Stimulated activated CD8-positive, alpha-beta memory T cell treated with anti-CD3 and anti-CD28 coated beads, Interleukin-15, amount 100 ng/mL, for 4 hours (primary cell): ENCODE data around the gene CSNK1D.

Experiments used
- DNase-seq, 2 donors: peaks; one replicate each; pipeline ENCODE4 v3.0.0-alpha.2; 2020; ENCODE audit warnings: low read depth in 2 of 2

CSNK1D gene

DNA sequence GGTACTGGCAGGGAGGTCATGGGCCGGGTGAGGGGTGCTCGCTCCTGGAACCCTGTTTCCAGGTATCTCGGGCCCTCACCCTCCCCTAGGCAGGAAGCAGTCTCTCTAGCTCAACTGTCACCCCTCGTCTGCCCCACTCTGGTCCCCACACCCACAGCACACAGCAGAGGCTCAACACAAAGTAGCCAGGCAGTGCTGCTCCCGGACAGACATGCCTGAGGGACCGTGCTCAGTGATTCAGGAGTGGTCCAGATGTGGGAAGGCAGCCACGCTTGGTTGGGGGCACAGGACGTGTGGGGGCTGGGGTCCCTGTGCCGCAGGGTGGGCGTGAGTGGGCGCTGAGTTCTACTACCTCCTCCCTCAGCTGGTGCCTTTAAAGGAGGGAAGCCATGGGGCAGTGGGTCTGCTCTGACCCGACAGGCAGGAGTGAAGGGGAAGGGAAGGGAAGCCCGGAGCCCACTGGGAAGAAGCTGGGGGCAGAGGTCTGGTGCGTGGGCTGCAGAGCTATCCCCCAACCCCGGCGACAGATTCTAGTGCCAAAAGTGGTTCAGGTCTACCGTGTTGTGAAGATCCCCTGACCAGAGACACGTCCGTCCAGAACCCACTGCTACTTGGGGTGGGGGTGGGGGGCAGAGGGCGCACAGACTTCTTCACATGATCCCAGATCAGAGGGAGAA is 32.9 kb downstream of the CSNK1D start:
- DNase-seq, result no peak

DNA sequence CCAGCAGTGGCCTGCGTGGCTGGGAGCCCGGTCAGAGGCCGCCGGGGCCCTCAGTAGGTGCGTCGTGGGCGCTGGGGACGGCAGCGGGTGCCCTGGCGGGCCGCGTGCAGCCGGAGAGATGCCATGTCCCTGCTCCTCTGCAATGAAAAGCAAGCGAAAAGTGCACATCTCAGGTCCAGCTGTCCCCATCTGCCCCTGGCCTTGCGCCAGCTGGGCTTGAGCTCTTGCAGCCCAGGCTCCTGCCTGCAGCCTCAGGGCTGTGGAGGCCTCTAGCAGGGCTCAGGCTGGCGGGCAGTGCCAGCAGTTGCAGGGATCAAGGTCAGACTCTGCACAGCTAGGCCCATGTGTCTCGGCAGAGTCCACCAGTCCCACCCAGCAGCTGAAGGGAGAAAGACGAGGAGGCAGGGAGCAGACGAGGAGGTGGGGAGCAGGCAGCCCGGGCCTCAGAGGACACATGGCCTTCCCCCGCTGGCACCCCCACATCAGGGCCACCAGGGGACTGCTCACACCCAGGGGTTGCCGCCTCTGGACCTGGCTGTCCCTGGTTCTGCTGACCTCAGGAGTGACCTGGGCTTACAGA is 33.5 kb downstream of the CSNK1D start:
- DNase-seq, result no peak

DNA sequence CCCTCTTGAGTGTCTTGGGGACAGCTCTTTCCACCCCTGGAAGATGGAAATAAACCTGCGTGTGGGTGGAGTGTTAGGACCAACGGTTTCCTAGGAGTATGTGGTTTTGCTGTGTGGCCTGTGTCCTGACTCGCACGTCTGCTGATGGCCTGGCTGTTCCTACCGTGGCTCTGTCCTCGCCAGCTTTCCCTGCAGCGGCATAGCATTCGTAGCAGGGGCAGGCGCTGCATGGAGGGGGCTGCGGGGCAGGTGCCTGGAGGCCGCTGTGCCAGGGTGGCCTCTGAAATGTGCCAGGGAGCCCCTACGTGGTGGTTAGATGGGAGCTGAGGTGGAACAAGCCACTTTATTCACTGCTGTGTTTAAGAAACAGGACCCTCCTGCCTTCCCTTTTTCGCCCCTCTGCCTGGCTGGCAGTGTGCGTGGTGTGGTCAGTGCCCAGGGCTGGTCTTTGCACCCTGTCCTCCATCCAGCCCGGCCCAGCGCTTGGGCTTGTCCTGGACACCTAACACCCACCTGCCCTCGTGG is 34.0 kb downstream of the CSNK1D start:
- DNase-seq, result no peak

DNA sequence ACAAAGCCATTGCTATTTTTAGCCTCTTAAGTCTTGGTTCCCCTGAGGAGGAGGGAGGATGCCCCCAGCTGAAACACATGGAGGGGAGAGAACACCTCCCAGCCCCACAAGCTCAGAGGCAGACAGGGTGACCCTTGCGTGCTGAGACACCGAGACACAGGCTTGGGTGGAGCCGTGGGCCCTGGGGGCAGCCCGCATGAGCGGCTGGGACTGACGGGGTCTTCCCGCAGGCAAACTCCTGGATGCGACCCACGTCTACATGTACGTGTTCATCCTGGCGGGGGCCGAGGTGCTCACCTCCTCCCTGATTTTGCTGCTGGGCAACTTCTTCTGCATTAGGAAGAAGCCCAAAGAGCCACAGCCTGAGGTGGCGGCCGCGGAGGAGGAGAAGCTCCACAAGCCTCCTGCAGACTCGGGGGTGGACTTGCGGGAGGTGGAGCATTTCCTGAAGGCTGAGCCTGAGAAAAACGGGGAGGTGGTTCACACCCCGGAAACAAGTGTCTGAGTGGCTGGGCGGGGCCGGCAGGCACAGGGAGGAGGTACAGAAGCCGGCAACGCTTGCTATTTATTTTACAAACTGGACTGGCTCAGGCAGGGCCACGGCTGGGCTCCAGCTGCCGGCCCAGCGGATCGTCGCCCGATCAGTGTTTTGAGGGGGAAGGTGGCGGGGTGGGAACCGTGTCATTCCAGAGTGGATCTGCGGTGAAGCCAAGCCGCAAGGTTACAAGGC is 34.9 kb downstream of the CSNK1D start:
- DNase-seq, result peak in 1 of 2 donors; percentile 32

DNA sequence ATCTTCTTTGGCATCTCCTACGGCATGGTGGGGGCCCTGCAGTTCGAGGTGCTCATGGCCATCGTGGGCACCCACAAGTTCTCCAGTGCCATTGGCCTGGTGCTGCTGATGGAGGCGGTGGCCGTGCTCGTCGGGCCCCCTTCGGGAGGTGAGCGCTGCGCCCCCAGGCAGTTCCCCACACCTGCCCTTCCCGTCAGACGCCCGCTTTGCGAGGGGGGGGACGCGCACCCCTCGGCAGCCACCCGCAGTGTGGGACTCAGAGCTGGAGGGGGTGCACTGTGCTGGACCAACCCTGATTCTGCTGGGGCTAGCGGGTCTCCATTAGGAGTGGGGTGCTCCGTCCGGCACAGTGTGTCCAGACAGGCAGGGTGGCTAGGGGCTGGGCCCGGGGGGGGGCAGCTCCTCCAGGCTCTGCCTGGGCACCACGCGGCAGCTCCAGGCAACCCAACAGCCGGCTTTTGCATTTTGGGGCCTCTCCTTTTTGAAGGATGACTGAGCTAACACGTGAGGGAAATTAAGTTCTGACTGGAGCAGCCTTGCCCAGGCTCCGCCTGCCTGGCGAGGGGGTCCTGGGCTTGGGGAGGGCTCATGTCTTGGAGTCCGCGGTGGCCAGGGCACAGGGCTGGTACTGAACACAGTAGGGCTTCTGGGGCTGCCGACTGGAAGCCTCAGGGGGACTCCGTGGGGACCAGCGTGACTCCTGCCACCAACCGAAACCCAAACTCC is 35.6 kb downstream of the CSNK1D start:
- no peak for DNase-seq

- DNase-seq, result no peak
These were observed 36.3 kb downstream of the CSNK1D start for GRCh38 chr17:82237083-82237745.

DNA sequence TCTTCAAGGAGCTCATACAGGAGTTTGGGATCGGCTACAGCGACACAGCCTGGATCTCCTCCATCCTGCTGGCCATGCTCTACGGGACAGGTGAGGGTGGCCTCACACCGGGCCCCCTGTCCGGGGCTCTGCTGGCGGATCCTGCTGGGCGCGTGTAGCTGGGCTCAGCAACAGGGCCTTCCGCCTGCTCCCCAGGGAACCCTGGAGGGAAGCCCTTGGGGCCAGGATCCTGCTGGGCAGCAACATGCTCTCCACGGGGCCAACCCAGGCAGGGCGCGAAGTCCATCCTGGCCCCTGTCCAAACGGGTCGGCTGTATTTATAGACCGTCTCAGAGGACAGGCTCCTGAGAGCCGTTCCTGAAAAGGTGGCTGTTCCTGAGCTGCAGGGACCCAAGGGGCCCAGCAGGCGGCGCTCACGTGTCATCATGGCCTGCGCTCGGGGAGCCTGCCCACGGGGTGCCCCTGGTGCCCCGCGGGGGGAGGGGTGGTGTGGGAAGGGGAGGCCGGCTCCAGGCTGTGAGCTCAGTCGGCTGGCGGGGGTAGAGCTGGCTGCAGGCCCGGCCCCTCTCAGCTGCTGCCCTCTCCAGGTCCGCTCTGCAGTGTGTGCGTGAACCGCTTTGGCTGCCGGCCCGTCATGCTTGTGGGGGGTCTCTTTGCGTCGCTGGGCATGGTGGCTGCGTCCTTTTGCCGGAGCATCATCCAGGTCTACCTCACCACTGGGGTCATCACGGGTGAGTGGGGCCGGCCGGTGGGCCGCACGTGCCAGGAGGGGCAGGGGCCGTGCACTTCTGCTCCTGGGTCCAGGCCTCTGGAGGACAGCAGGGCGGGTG is 37.1 kb downstream of the CSNK1D start:
- no peak for DNase-seq

GRCh38 chr17:82235775-82236141 is 37.7 kb downstream of the CSNK1D start:
- DNase-seq, result no peak

DNA sequence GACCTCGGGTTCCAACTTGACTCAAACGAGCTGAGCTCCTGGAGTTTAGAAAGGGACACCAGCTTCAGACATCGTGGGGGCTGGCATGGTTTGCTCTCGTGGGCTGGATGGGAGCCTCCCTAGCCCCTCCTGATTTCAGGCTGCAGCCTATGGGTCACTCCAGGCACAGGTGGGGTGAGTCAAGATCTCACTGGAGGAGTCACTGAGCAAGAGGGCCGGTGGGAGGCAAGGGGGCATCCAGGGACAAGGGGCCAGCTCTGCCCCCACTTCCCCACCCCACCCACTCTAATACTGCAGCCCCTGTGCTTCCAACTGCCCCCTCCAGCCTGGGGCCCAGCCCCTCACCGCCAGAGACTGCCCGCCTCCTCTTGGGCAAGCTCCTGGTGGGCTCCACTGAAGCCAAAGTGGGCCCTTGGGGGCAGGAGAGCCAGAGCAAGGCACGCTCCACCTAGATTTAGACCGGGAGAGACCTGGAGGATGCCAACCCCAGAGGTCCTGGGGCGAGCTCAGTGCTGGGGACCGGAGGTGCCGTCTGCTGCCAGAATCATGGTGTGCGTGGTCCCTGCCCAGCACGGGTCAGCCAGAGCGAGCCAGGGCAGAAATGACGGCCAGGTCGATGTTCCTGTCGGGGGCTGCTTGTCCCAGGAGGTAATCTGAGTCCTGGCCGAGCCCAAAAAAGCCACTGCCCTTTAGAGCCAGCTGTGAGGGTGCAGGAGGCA is 38.3 kb downstream of the CSNK1D start:
- no peak for DNase-seq

DNA sequence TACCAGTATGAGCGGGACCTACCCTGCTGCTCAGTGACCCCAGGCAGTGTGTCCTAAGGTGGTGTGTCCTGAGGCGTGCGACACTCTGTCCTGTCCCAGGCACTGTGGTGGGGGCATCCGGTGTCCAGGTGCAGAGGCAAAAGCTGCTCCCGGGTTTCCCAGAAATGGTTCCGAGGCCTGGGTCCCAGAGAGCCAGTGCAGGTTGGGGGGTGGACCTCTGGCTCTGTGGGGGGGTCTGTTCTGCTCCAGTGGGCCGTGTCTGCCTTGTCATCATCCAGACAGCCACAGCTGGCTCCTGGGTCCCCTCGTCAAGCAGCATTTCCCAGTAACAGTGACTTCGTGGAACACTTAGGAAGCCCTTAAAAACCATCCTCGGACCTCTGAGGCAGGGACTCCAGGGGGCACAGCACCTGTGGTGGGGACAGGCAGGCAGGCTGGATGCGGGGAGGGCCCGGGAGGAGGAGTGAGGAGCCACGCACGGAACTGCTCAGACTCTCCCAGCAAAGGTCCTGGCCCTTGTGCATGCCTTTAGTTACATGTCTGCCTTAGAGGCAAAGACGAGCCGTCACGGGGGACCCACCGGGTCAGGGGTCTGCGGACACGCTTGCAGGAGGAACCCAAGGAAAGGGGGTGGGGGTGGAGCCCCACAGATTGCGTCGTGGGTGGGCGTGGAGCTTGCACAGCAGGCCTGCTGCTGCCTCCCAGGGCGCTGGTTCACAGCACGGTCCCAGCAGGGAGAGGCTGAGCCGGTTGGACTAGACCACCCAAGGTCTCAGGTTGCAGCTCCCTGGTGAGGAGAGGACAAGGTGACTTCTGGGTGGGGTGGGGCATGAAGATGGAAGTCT is 39.1 kb downstream of the CSNK1D start:
- DNase-seq, result no peak

DNA sequence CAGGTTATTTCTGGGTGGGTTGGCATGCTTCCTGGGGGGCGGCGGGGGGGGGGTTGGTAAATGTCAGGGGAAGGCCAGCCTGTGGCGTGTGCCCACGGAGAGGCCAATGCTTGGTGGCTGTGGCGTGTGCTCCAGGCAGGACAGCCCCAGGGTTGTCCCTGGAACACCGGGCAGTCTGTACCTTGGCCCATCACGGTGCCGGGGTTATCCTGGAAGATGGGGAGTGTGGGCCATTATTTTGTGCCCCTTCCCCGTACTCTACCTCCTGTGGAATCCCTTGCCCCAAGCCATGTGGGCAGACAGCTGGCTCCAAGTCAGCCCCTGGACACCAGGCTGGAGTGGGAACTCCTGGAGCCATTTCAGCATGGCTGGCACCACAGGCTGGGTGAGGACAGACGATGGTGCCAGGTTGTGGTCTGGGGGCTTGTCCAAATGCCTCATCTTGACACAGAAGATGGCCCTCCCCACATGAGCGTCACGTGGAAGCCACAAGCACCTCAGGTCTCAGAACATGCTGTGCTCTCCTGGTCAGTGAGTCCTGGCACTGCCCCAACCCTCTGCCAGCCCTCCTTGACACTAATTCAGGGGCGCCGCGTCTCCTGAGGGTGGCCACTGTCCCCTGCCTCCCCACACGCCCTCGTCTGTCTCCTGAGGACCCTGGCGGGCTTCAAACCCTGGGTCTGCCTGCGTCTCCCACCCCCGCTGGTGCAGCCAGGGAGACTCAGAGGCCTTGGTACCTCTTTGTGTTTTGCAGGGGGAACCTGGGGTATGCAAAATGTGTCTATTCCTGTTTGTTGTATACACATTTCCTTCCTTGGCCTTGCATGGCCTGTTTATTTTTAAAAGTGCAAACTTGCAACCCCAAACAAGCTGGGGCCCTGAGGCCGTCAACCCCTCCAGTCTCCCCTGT is 40.4 kb downstream of the CSNK1D start:
- DNase-seq, result no peak

DNA sequence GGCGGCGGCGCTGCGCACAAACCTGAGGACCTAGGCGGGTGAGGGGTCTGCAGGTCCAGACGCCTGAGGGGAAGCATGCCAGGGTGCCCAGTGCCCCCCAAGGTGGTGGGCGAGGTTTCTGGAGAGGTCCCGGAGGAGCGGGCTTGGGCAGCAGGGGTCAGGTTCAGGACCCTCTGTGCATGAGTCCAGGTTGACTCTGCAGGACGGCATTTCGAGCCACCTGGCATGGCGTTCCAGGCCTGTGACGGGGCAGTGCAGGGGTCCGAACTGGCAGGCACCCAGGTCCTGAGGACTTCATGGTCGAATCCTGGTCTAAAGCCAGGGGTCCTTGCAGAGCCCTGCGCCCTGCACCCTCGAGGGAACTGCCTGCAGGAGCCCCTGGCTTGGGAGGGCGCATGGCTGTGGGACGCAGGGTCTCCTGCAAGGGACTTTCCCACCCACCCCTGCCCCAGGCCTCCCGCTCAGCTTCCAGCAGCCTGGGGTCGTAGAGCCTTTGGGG is 41.1 kb downstream of the CSNK1D start:
- no peak for DNase-seq

- no peak for DNase-seq
These were observed 41.8 kb downstream of the CSNK1D start for GRCh38 chr17:82231562-82232321.

DNA sequence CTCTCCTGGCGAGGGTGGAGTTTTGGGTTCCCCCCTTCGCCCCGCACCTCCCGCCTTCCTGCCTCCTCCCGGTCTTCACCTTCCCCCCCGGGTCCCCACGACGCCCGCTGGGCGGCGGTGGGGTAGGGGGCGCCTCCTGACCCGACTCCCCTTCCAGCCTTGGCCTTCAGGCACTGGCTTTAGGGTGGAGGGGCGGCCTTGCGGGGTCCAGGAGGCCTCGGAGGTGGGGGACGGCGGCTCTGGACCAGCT is 42.3 kb downstream of the CSNK1D start:
- no peak for DNase-seq

DNA sequence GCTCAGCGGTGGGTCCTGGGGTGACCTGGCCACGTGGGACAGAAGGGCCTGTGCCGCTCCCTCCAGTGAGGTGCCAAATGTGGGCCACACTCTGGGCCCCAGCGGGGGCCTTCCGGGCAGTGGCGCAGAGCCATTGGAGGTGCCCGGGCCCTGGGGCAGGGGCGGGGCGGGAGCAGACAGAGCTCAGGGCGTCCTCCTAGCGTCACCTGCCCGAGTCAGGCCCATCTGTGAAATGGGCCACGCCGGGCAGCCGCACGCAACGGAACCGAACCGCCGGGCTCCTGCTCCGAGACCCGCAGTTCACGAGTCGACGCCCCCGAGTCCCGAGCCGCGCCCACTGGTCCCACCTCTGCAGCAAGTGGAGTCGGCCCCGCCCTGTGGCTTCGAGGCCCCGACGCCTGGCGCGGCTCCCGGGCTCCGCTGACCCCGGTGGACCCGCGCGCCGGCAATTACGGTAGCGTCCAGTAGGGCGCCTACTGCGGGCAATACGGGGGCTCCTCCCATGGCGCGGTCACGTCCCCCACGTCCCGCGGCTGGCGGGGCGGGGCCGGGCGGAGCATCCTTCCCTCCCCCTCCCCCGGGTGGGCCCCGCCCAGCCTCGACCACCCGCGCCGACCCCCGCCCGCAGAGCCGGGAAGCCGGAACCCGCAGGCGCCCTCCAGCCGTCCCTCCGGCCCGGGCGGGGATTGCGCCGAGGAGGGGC is 42.7 kb downstream of the CSNK1D start:
- DNase-seq, result no peak

DNA sequence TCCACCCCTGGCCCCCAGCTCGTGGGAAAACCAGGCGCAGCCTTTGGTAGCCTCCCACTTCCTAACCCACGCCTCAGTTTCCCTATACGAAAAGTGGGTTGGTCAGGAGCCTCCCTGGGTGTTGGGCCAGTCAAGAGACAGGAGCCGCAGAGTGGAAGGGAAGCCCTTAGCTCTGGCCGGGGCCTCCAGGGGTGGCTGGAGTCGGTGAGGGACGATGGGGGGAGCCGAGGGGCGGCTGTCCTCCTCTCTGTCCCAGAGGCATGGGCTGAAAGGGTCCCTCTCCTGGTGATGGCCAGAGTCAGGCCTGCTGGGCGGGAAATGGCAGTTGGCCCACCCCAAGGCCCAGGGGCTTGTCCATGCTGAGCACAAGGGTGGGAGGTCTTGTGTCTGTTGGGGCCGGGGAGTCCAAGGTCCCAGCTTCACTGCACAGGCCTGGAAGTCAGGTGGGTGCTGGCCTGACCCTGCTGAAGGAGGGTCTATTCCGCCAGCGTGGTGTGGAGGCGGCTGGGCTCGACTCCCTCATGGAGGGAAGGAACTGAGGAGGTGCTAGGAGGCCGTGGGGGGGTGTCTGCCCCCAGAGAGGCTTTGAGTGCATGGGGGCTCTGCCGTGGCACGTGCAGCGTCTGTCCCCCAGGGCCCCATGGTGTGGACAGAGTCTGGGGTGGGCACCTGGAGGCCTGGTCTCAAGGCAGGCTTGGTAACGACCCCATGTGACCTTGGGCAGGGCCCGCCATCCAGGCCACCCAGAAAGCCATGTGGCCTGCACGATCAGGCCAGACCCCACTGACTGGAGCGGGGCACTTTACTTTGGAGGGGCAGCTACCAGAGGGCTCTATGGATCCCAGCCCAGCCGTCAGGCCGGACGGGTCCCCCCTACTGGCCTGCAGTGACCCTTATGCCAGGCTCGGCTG is 43.5 kb downstream of the CSNK1D start:
- DNase-seq, result no peak
